Heart left ventricle (tissue), 13 donors: ENCODE data around the gene KRT33A.

ENCODE experiments used
- CTCF ChIP-seq, 12 donors: fragments of 200-600 bp; sonication (generic) in 4 of 12; IDR thresholded peaks; one replicate each; pipeline versions ENCODE4 v1.5.0 to v1.8.0; 2018 to 2022; ENCODE audit warnings: antibody characterized with exemption in 12 of 12, mild to moderate bottlenecking in 5 of 12
- POLR2A ChIP-seq, 2 donors: fragments of 450-650 bp; IDR thresholded peaks; one replicate each; pipeline ENCODE4 v1.6.1; 2017; ENCODE audit warnings: antibody characterized with exemption in 2 of 2, mild to moderate bottlenecking in 2 of 2, moderate library complexity in 2 of 2
- donor health status: ischemic (EF 13 %, LVEDD 7.1; RV severe dilation, severe dysfunction).
- donor health status: DM: no; HTN: yes; CAD: no.
- donor health status: DM: no; HTN: no; CAD: no.
- donor health status: ischemic (EF 25% LVEDD 6.9; RV normal size, moderate dysfunction).
- donor health status: ischemic (EF 25% LVEDD 5.7; RV mildly dilated, moderate dysfunction).
- donor health status: ischemic (EF 35%, LVEDD 5.7; RV mildly dilated, moderate dysfunction).
- donor health status: nonischemic (EF 11% LVEDD 7.7; RV severe dilation, severe dysfunction).
- donor health status: DM: yes; HTN: yes; CAD: no.
- donor health status: PGD.
- donor health status: ischemic (EF 29% LVEDD 5.4; RV normal size, mild dysfunction).
- donor health status: nonischemic (EF 23%, LVEDD 6.1; RV moderate dilation, normal function).

GRCh38 chr17:41327411-41328120 is 23.1 kb downstream of the KRT33A start:
- TF ChIP-seq CTCF (IDR thresholded peaks at IDR 0.05) (no peak), POLR2A (IDR thresholded peaks at IDR 0.05) (no peak)
